HG03558 (cell line): ENCODE results near the gene CPLX3.
"Not testable (repeated sequence)": the region's sequence is repeated elsewhere in the genome, so short reads cannot be mapped to it uniquely, and the experiment has no call there.

Experiments
- ATAC-seq: cut with Tn5 transposase; IDR thresholded peaks from one replicate; pipeline ENCODE4 v1.9.1; 2021; ENCODE audit warnings: moderate number of reproducible peaks; ENCODE audit not compliant: unreplicated experiment; ENCODE audit errors: extremely low read depth

CPLX3 gene

GRCh38 chr15:74826364-74826819 is at the start of gene CPLX3:
Gene CPLX3 (plus strand): TSS chr15:74826627. CDS start chr15:74826704, 77 bp downstream.
- no peak for ATAC-seq

- ATAC-seq: no peak
Observed at GRCh38 chr15:74776821-74777768, 49.3 kb upstream of the CPLX3 start.

GRCh38 chr15:74777769-74778598 is 48.4 kb upstream of the CPLX3 start:
- no peak for ATAC-seq

- ATAC-seq: no peak
Observed at GRCh38 chr15:74778599-74778970, 47.8 kb upstream of the CPLX3 start.

- ATAC-seq: no peak
Observed at GRCh38 chr15:74779162-74779648, 47.2 kb upstream of the CPLX3 start.

GRCh38 chr15:74780523-74781430 is 45.6 kb upstream of the CPLX3 start:
- ATAC-seq: no peak

- ATAC-seq: no peak
Observed at GRCh38 chr15:74781431-74782258, 44.8 kb upstream of the CPLX3 start, which contains the start of gene CSK. Gene CSK (plus strand): TSS chr15:74782080. CDS start chr15:74798298, 16,218 bp downstream.

GRCh38 chr15:74782259-74783071 is 44.0 kb upstream of the CPLX3 start:
- ATAC-seq: no peak

GRCh38 chr15:74783072-74783807 is 43.2 kb upstream of the CPLX3 start:
- ATAC-seq: no peak

- no peak for ATAC-seq
Observed at GRCh38 chr15:74783808-74784175, 42.6 kb upstream of the CPLX3 start.

GRCh38 chr15:74784426-74785193 is 41.8 kb upstream of the CPLX3 start:
- no peak for ATAC-seq

GRCh38 chr15:74785194-74786032 is 41.0 kb upstream of the CPLX3 start:
- no peak for ATAC-seq

GRCh38 chr15:74786081-74786480 is 40.3 kb upstream of the CPLX3 start:
- not testable (repeated sequence) for ATAC-seq

- no peak for ATAC-seq
Observed at GRCh38 chr15:74786551-74787165, 39.8 kb upstream of the CPLX3 start.

GRCh38 chr15:74787251-74788041 is 39.0 kb upstream of the CPLX3 start:
- no peak for ATAC-seq
